HepG2 (cell line): Measurements from ENCODE around the gene CRYGA. TPM values are rescaled to one million over a fixed set of nuclear protein-coding genes. Genes with fewer than 3 reads are reported as not detected.

Experiments used
- ATF6 ChIP-seq: sonication (generic); formaldehyde crosslinking; conservative IDR thresholded peaks from 2 replicates; pipeline ENCODE4 v1.4.0; 2020; ENCODE audit warnings: missing genetic modification reagents
- CREBL2 ChIP-seq: sonication (generic); formaldehyde crosslinking; IDR thresholded peaks from 2 replicates; pipeline ENCODE4 v1.8.1; 2023; ENCODE audit warnings: missing genetic modification reagents, mild to moderate bottlenecking, borderline replicate concordance
- ETV6 ChIP-seq: sonication (generic); formaldehyde crosslinking; conservative IDR thresholded peaks from 2 replicates; pipeline ENCODE4 v1.4.0; 2020; ENCODE audit warnings: missing genetic modification reagents
- GATA4 ChIP-seq: sonication (generic); IDR thresholded peaks from 2 replicates; pipeline ENCODE4 v1.6.1; 2016; ENCODE audit warnings: antibody characterized with exemption, low read depth, borderline replicate concordance
- MTA3 ChIP-seq: sonication (generic); formaldehyde crosslinking; IDR thresholded peaks from 2 replicates; pipeline ENCODE4 v1.4.0; 2020; ENCODE audit warnings: missing genetic modification reagents
- NR3C1 ChIP-seq: sonication (generic); formaldehyde crosslinking; IDR thresholded peaks from 2 replicates; pipeline ENCODE4 v1.4.0; 2020; ENCODE audit warnings: missing genetic modification reagents
- PRDM15 ChIP-seq: sonication (generic); formaldehyde crosslinking; IDR thresholded peaks from 2 replicates; pipeline ENCODE4 v1.4.0; 2020; ENCODE audit warnings: missing genetic modification reagents
- STAT5B ChIP-seq: sonication (generic); formaldehyde crosslinking; IDR thresholded peaks from 2 replicates; pipeline ENCODE4 v1.4.0; 2020; ENCODE audit warnings: missing genetic modification reagents
- ZFP82 ChIP-seq: sonication (generic); formaldehyde crosslinking; IDR thresholded peaks from 2 replicates; pipeline ENCODE4 v1.5.1; 2020; ENCODE audit warnings: mild to moderate bottlenecking, missing genetic modification reagents, borderline replicate concordance
- ZNF34 ChIP-seq: sonication (generic); formaldehyde crosslinking; IDR thresholded peaks from 2 replicates; pipeline ENCODE4 v1.4.0; 2020; ENCODE audit warnings: mild to moderate bottlenecking, missing genetic modification reagents, borderline replicate concordance
- ZNF496 ChIP-seq: sonication (generic); formaldehyde crosslinking; IDR thresholded peaks from 2 replicates; pipeline ENCODE4 v1.8.1; 2023; ENCODE audit warnings: mild to moderate bottlenecking, moderate library complexity, missing genetic modification reagents; ENCODE audit not compliant: insufficient replicate concordance
- ZNF574 ChIP-seq: sonication (generic); formaldehyde crosslinking; IDR thresholded peaks from 2 replicates; pipeline ENCODE4 v1.4.0; 2020; ENCODE audit warnings: missing genetic modification reagents
- ZNF782 ChIP-seq: sonication (generic); formaldehyde crosslinking; IDR thresholded peaks from 2 replicates; pipeline ENCODE4 v1.4.0; 2020; ENCODE audit warnings: missing genetic modification reagents, mild to moderate bottlenecking, borderline replicate concordance
- polyA plus RNA-seq, 8 experiments: library from polyadenylated mRNA; depleted of rRNA in 3 of 8; stranded (reverse) in 7 of 8; unstranded in 1 of 8; fragments of >200 nt; fragmentation: Illumina TruSeq in 4 of 8; extraction: Trizol in 4 of 8; gene quantifications; 2 replicates each; pipeline versions ENCODE4 v1.2.1 to v1.2.3, GENCODE V29; 2011 to 2016; ENCODE audit warnings: low read depth in 4 of 8, missing spikeins in 1 of 8, mixed read lengths in 1 of 8; ENCODE audit not compliant: insufficient read depth in 1 of 8
- total RNA-seq, 5 experiments: library from RNA; depleted of rRNA; stranded (reverse); fragments of >200 nt; fragmentation: Illumina TruSeq; extraction: Trizol; gene quantifications; 2 replicates each; pipeline ENCODE4 v1.2.3, GENCODE V29; 2016; ENCODE audit warnings: low read depth in 1 of 5

The CRYGA gene
- total and polyA plus RNA-seq, 2 of the 13 experiments (the other 11 are each of a cell fraction or from before 2014, with no cell fraction given): not detected

GRCh38 chr2:208142925-208143799 lies 20.2 kb downstream of the CRYGA start (continued):
- no peak for TF ChIP-seq MTA3 (CRISPR knock-in tag)
- TF ChIP-seq ZNF782 (CRISPR knock-in tag): no peak
- 0 out of 2 replicates have a peak, but pooled peaks have one; percentile 26 for TF ChIP-seq ZNF574 (CRISPR knock-in tag)
- no peak for TF ChIP-seq PRDM15 (CRISPR knock-in tag)
- TF ChIP-seq ZFP82 (CRISPR knock-in tag): no peak
- no peak for TF ChIP-seq STAT5B (CRISPR knock-in tag)
- no peak for TF ChIP-seq ZNF34
- peak; percentile 64; the same call in 1 of the 2 replicates for TF ChIP-seq GATA4
- TF ChIP-seq ETV6 (CRISPR knock-in tag): no peak
- no peak for TF ChIP-seq NR3C1 (CRISPR knock-in tag)
- TF ChIP-seq ATF6 (CRISPR knock-in tag): no peak
- no peak for TF ChIP-seq ZNF496 (CRISPR knock-in tag)
- no peak for TF ChIP-seq CREBL2
